ENCODE results near the gene BPIFB3. TPM values are rescaled to one million over a fixed set of nuclear protein-coding genes. Genes with fewer than 3 reads are reported as not detected.

BPIFB3 gene
- polyA plus RNA-seq, 1 donor from 2014 or later = not detected

DNA sequence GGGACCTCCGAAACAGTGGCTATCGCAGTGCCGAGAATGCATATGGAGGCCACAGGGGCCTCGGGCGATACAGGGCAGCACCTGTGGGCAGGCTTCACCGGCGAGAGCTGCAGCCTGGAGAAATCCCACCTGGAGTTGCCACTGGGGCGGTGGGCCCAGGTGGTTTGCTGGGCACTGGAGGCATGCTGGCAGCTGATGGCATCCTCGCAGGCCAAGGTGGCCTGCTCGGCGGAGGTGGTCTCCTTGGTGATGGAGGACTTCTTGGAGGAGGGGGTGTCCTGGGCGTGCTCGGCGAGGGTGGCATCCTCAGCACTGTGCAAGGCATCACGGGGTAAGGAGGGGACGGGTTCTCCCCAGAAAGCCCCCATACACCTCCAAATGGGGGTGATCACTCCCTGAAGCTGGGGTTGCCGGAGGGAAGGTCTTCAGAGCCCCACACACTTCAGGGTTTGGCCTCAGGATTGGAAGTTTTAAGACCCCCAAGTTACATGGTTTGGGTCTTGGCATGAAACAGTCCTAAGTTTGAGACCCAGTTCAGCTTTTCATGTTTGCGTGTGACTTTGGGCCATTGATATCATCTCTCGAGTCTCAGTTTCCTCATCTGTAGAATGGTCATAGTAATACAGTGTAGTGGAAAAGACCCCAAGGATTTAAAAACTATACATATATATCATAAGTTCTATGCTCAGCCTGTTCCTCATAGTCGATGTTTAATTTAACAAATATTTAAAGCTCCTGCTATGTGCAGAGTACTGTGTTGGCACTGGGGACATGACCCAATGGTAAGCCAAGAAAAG lies 30.0 kb downstream of the BPIFB3 start:
- Histone ChIP-seq H3K4me2 (ENCODE audit: low read length) (no peak overlapping the region), H3K36me3 (ENCODE audit: insufficient read depth, low read length) (no peaks in the 10 kb centered on the region), H3K27ac (ENCODE audit: low read length) (no peak overlapping the region), H3F3A (ENCODE audit: insufficient read depth, low read length, poor library complexity, severe bottlenecking) (no peaks in the 10 kb centered on the region), H3K9me3 (ENCODE audit: low read length) (no peaks in the 10 kb centered on the region), H2AFZ (ENCODE audit: low read depth, low read length) (no peak overlapping the region), H3K27me3 (ENCODE audit: insufficient read depth, low read depth, low read length) (no peaks in the 10 kb centered on the region), H3K9me2 (ENCODE audit: insufficient read depth, low read length) (no peaks in the 10 kb centered on the region), H3K79me2 (replicated peaks; ENCODE audit: insufficient read depth, low read length) (no peaks in the 10 kb centered on the region), H4K20me1 (ENCODE audit: insufficient read depth) (no peaks in the 10 kb centered on the region), H3K4me3 (ENCODE audit: low read length) (no peak overlapping the region), H3K9ac (ENCODE audit: low read length) (no peak overlapping the region)
- TF ChIP-seq SMC3 (conservative IDR thresholded peaks at IDR 0.05; ENCODE audit: poor library complexity) (no peak), TAF1 (IDR thresholded peaks at IDR 0.05; ENCODE audit: low read depth) (no peak), MXI1 (conservative IDR thresholded peaks at IDR 0.05; ENCODE audit: poor library complexity, severe bottlenecking) (no peak), RAD21 (conservative IDR thresholded peaks at IDR 0.05) (no peak), EZH2 (IDR thresholded peaks at IDR 0.05; ENCODE audit: borderline replicate concordance, insufficient read depth, low read length, poor library complexity, severe bottlenecking) (no peak), POLR2AphosphoS5 (IDR thresholded peaks at IDR 0.05) (no peak), EP300 (conservative IDR thresholded peaks at IDR 0.05; ENCODE audit: poor library complexity, severe bottlenecking) (no peak)
- TF ChIP-seq, protein P1, sequence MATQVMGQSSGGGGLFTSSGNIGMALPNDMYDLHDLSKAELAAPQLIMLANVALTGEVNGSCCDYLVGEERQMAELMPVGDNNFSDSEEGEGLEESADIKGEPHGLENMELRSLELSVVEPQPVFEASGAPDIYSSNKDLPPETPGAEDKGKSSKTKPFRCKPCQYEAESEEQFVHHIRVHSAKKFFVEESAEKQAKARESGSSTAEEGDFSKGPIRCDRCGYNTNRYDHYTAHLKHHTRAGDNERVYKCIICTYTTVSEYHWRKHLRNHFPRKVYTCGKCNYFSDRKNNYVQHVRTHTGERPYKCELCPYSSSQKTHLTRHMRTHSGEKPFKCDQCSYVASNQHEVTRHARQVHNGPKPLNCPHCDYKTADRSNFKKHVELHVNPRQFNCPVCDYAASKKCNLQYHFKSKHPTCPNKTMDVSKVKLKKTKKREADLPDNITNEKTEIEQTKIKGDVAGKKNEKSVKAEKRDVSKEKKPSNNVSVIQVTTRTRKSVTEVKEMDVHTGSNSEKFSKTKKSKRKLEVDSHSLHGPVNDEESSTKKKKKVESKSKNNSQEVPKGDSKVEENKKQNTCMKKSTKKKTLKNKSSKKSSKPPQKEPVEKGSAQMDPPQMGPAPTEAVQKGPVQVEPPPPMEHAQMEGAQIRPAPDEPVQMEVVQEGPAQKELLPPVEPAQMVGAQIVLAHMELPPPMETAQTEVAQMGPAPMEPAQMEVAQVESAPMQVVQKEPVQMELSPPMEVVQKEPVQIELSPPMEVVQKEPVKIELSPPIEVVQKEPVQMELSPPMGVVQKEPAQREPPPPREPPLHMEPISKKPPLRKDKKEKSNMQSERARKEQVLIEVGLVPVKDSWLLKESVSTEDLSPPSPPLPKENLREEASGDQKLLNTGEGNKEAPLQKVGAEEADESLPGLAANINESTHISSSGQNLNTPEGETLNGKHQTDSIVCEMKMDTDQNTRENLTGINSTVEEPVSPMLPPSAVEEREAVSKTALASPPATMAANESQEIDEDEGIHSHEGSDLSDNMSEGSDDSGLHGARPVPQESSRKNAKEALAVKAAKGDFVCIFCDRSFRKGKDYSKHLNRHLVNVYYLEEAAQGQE (IDR thresholded peaks at IDR 0.05; ENCODE audit: borderline replicate concordance) = no peak
- TF ChIP-seq, protein P2, sequence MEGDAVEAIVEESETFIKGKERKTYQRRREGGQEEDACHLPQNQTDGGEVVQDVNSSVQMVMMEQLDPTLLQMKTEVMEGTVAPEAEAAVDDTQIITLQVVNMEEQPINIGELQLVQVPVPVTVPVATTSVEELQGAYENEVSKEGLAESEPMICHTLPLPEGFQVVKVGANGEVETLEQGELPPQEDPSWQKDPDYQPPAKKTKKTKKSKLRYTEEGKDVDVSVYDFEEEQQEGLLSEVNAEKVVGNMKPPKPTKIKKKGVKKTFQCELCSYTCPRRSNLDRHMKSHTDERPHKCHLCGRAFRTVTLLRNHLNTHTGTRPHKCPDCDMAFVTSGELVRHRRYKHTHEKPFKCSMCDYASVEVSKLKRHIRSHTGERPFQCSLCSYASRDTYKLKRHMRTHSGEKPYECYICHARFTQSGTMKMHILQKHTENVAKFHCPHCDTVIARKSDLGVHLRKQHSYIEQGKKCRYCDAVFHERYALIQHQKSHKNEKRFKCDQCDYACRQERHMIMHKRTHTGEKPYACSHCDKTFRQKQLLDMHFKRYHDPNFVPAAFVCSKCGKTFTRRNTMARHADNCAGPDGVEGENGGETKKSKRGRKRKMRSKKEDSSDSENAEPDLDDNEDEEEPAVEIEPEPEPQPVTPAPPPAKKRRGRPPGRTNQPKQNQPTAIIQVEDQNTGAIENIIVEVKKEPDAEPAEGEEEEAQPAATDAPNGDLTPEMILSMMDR (IDR thresholded peaks at IDR 0.05; ENCODE audit: poor library complexity, severe bottlenecking) = no peak

DNA sequence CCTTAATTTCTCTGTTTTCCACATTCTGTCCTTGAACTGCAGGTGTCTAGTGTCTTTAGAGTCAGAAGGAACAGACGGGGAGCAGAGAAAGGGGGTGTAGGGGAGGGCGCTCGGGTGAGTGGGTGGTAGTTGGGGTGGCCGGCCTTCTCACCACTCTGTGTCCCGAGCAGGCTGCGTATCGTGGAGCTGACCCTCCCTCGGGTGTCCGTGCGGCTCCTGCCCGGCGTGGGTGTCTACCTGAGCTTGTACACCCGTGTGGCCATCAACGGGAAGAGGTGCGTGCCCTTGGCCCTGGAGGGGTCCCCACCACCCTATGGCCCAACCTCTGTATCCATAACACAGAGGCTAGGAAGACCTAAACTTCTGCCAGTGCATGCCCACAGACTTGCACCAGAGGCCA lies 31.0 kb downstream of the BPIFB3 start:
- H3F3A ChIP-seq (ENCODE audit: insufficient read depth, low read length, poor library complexity, severe bottlenecking) = no peaks in the 10 kb centered on the region
- H3K9ac ChIP-seq (ENCODE audit: low read length) = no peak overlapping the region

More for the DNA sequence above, 31.0 kb downstream of the BPIFB3 start:
- no peaks in the 10 kb centered on the region for H3K36me3 ChIP-seq (ENCODE audit: insufficient read depth, low read length)
- no peaks in the 10 kb centered on the region for H3K9me3 ChIP-seq (ENCODE audit: low read length)
- H4K20me1 ChIP-seq (ENCODE audit: insufficient read depth) = no peaks in the 10 kb centered on the region
- H3K27me3 ChIP-seq (ENCODE audit: insufficient read depth, low read depth, low read length) = no peaks in the 10 kb centered on the region
- H3K9me2 ChIP-seq (ENCODE audit: insufficient read depth, low read length) = no peaks in the 10 kb centered on the region
- no peaks in the 10 kb centered on the region for H3K79me2 ChIP-seq (replicated peaks; ENCODE audit: insufficient read depth, low read length)
- H3K4me2 ChIP-seq (ENCODE audit: low read length) = no peak overlapping the region
- no peak overlapping the region for H3K4me3 ChIP-seq (ENCODE audit: low read length)
- no peak overlapping the region for H3K27ac ChIP-seq (ENCODE audit: low read length)
- H2AFZ ChIP-seq (ENCODE audit: low read depth, low read length) = no peak overlapping the region
- TF ChIP-seq, protein P2 (IDR thresholded peaks at IDR 0.05; ENCODE audit: poor library complexity, severe bottlenecking) = no peak
- TF ChIP-seq MXI1 (conservative IDR thresholded peaks at IDR 0.05; ENCODE audit: poor library complexity, severe bottlenecking) = no peak

Data from neural cell (in vitro differentiated cells).